GM12892 (cell line): Measurements from ENCODE around the gene NEK6.

Experiments used
- POLR2A ChIP-seq: IDR thresholded peaks from 2 replicates; pipeline ENCODE4 v1.6.1; 2011; ENCODE audit warnings: low read depth, low read length, control low read depth
- POLR2AphosphoS5 ChIP-seq: IDR thresholded peaks from 2 replicates; pipeline ENCODE4 v1.6.1; 2011; ENCODE audit warnings: low read depth, low read length, control low read depth
- TAF1 ChIP-seq: IDR thresholded peaks from 2 replicates; pipeline ENCODE4 v1.6.1; 2011; ENCODE audit warnings: low read depth, mild to moderate bottlenecking, control low read depth, low read length, borderline replicate concordance

GRCh38 chr9:124284940-124285441, 27.2 kb downstream of the NEK6 start:
- TF ChIP-seq POLR2A (no peak), POLR2AphosphoS5 (no peak; the same call in 1 of the 2 replicates), TAF1 (no peak)
